SKM-1 (cell line): Measurements from ENCODE around the gene CYP1A2.

Experiments used
- DNase-seq: peaks from one replicate; lab custom pipeline; 2025; ENCODE audit not compliant: unreplicated experiment; lab: John Stamatoyannopoulos, UW

CYP1A2 gene

DNA sequence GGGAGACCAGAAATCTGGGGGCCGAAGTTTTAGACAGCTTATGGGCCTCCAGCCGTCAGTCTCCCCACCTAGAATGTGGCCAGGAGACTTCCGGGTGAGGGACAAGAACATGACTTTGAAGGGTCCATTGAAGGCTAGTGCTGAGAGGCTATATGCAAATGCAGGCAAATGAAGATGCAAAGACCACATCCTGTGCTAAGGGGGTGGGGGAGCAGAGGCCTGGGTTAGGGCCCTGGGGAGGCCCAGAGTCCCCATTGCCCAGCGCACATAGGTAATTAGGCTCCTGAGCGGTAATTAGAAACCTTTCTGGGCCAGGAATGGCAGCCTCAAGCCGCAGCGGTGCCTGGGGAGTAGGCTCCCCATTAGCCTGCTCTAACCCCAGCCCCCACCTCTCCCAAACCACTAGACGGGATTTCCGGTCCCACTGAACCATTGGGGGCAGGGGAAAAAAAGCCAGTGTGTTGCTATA is 40.1 kb downstream of the CYP1A2 start:
- DNase-seq, result no peak

DNA sequence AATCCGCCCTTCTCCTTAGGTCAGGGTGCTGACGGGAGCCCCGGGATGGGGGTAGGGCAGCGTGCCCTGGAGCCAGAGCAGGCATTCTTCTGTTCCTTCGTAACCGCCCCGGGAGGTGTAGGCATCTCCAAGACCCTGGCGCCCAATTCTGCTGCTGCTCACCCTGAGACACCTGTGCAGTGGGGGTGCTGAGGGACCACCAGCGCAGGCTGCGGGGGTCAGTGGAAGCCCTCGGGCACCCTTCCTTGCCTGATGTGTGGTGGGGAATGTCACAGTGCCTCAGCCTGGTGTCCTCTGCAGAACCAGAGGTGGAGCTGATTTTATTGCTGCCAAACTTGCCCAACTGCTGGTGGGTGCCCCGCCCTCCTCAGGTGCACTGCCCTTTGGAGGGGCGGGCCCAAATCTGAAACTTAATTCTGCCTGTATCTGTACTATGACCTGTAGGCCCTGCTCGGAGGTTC is 40.6 kb downstream of the CYP1A2 start:
- DNase-seq, result no peak

DNA sequence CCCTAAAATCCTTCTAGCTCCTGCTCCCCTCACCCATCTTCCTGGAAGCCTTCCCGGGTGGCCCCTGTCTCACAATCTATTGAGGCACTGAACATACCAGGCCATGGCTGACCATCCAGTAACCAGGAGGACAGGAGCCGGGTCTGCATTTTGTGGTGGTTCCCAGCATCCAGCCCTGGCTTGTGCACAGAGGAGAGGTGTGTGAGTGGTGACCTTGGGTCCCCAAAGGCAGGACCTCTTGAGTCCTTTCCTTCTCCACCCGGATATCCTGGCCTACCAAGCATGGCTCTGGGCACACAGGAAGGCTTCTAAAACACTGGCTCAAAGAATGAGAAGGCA is 41.1 kb downstream of the CYP1A2 start:
- DNase-seq, result no peak

DNA sequence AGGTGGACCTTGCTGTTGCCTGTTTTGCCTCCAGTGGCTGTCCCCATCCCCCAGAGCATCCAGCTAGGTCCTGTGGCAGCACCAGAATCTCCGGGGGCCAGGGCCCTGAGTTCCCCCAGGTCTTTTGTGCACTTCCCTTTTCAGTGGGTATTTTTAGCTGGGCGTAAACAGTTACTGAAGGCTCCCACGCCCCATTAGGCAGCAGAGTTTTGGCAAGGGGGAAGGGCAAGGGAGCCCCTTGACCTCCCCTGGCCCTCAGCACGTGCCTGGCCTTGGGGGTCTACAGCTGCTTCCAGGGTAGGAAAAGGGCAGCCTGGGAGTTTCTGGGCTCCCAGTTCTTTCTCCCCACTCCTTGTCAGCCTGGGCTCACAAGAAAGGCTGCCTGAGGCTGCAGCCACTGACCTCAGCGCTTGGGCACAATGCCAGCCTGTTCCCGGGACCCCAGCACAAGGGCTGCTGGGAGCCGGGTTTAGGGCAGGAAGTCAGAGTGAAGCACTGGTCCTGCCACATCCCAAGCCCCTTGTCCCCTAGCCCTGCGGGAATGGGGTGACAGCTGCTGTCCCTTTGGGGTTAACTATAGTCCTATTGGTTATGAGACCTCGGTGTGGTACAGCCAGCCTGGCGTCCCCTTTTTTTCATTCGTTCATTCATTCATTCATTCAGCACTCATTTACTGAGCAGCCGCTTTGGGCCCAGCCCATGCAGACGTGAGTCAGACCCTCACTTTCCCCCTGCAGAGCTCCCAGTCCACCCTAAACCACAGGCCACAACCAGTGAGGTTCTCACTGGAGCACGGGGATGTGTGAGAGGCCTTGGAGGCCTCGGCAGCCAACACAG is 41.7 kb downstream of the CYP1A2 start:
- peak; percentile 56 for DNase-seq

DNA sequence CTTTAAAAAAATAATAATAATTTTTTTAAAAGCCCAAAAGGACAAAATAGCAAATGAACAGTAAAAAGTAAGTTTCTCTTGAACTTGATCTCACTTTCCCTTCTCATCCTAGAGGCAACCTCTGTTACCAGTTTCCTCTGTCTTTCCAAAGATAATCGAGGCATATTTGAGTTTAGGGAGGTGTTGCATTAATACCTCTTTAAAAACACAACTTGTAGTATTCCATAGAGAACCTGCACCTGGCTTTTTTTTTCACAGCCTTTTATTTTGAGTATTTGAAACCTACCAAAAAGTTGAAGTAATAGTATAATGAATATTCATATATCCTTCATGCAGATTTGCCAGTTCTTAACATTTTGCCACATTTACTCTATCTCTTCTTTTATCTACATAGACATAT is 42.4 kb downstream of the CYP1A2 start:
- no peak for DNase-seq

DNA sequence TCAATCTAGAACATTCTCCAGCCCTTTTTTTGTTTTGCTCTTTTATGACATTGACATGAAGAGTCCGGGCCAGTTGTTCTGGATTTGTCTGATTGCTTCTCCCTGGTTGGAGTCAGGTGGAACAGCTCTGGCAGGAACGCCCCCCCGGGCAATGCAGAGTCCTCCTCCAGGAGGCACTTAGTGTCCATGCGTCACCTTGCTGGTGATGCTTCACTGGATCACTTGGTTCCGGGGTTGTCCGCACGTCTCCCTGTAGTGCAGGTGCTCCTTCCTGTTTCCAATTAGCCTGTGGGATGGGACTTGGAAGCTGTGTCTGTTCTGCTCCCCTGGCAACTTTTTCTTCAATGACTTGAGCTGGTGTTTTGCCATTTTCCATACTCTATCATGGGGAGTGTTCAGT is 43.0 kb downstream of the CYP1A2 start:
- DNase-seq, result no peak

DNA sequence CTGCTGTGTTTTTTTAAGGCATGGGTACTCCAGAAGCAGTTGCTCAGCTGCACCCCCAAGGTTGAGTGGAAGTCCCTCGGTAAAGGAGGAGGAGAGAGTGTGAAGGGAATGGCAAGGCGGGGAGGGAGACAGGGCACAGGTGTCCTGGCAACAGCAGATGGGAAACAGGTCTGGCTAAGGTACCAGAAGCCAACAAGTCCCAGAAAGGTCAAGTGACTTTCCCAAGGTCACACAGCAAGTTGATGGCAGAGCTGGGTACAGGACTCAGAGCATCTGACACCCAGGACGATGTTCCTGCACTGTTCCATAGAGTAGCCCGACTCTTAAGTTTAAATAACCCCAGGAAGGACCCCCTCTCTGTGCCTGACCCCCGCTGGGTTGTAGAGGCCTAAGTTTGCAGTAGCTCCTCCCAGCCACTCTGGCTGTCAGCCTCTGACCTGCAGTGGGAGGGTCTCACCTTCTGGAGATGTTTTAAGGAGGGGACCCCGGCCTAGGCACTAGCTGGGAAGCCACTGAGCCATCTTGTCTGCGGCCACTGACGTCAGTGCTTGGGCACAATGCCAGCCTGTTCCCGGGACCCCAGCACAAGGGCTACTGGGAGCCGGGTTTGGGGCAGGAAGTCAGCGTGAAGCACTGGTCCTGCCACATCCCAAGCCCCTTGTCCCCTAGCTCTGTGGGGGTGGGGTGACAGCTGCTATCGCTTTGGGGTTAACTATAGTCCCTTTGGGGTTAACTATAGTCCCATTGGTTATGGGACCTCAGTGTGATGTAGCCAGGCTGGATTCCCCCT is 43.8 kb downstream of the CYP1A2 start:
- no peak for DNase-seq

DNA sequence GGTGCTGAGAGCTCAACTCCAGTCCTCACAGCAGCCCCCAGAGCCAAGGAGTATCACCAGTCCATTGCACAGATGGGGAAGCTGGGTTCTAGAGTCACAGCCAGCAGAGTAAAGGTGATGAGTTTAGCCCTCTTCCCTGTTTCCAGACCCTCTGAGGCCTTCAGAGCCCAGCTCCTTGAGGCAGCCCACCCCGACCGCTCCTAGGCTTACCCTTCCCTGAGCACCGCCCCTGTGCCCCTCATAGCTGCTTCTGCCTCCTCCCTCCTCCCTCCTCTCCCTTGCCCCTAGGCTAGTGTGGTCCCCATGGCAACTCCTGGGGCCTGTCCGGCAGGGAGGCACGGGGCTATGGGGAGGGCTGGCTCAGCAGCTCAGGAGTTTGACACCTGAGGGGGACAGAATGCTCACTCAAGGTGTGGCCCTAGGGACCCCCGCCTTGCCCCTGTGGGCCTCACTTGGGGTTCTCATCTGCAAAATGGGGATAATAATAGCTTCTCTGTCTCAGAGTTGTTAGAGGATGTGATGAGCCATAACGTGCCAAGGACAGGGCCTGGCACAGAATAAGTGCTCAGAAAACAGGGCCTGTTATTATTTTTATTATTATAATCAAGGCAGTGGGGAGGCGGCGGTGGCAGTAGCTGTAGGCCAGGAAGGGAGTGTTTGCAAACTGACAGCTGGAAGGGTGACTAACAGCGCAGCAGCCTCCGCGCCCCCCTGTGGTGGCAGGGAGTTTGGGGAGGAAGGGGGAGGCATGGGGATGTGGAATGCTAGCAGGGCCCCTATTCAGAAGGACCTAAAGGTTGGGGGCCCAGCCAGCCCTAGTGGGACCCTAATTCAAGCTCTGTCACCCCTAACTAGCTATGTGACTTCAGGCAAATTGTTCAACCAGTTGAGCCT is 44.7 kb downstream of the CYP1A2 start:
- DNase-seq, result no peak

DNA sequence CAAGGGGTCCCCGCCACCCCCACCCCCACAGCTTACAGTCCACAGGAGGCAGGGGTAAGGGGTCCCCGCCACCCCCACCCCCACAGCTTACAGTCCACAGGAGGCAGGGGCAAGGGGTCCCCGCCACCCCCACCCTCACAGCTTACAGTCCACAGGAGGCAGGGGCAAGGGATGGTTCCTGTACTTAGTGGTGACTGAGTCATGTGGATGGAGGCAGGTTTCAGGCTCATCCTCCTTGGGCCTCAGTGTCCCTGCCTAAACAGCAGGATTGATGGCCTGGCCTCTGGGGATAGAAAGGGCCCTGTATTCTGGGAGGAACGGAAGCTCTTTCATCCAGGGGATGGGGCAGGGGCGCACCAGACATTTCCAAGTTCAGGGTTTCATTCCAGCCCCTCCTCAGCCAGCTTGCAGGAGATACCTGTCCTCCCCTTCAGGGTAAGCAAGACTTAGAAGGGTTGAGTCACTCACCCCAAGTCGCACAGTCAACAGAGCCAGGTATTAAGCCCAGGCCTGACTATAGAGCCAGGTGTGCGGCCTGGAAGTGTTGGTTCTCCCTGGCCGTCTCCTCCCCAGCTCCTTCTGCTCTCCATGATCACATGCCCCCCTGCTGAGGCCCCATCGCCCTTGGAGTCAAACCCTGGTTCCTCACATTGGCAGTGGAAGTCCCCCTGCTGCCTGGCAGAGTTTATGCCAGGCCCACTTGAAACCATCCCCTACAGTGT is 45.8 kb downstream of the CYP1A2 start:
- no peak for DNase-seq

DNA sequence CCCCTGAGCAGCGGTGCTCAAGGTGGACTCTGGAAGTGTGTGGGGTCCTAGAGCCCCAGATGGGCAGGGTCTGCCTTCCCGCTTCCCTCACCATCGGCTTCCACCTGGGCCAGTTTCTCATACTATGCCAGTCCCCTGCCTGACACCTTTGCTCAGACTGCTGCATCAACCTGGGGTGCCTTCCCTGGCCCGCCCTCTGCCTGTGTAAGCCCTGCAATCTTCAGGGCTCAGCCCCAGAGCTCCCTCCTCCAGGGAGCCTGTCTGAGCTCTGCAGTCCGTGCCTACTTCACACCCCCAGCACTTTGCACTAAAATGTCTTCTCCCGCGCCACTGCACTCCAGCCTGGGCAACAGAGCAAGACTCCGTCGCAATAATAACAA is 46.3 kb downstream of the CYP1A2 start:
- DNase-seq, result no peak

DNA sequence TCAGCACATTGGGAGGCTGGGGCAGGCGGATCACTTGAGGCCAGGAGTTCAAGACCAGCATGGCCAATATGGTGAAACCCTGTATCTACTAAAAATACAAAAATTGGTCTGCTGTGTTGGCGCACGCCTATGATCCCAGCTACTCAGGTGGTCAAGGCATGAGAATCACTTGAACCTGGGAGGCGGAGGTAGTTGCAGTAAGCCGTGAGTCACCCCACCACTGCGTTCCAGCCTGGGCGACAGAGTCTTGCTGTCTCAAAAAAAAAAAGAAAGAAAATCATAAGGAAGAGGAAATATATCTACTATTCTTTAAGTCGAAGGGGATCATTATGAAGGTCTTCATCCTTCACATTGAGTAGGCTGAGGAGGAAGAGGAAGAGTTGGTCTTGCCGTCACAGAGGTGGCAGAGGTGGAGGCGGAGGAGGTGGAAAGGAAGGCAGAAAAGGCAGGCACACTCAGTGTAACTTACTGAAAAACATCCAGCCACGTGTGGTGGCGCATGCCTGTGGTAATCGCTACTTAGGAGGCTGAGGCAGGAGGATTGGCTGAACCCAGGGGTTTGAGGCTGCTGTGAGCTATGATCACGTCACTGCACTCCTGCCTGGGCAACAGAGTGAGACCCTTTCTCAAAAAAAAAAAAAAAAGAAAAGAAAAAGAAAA is 47.5 kb downstream of the CYP1A2 start:
- DNase-seq, result no peak

DNA sequence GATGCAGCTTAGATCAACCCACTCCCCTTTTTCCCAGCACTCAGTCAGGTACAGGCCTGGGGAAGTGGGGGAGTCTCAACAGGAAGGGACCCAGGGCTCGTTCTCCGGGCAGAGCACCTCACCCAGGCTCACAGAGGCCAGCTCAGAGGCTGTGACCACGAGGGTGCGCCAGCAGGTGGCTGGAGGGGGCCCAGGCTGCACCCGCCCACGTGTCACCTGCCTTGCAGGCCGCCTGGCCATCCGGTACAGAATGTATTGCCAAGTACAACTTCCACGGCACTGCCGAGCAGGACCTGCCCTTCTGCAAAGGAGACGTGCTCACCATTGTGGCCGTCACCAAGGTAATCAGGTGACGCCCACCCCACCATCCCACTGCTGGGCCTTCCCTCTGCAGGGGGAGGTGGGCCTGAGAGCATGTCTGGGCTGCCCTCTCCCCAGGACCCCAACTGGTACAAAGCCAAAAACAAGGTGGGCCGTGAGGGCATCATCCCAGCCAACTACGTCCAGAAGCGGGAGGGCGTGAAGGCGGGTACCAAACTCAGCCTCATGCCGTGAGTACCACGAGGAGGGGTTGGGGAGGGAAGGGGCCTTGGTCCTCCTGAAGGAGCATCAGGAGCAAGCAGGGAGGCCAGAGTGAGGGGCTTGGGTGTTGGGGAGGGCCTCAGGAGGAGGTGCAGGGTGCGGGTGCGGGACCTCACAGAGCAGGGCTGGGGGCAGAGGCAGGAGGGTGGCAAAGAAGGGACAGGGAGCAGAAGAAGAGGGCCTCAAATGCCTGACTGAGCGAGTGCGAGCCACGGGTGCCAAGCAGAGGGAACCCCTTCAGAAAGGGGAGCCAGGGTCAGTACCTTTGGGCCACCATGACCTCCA is 50.0 kb downstream of the CYP1A2 start:
- DNase-seq, result no peak

DNA sequence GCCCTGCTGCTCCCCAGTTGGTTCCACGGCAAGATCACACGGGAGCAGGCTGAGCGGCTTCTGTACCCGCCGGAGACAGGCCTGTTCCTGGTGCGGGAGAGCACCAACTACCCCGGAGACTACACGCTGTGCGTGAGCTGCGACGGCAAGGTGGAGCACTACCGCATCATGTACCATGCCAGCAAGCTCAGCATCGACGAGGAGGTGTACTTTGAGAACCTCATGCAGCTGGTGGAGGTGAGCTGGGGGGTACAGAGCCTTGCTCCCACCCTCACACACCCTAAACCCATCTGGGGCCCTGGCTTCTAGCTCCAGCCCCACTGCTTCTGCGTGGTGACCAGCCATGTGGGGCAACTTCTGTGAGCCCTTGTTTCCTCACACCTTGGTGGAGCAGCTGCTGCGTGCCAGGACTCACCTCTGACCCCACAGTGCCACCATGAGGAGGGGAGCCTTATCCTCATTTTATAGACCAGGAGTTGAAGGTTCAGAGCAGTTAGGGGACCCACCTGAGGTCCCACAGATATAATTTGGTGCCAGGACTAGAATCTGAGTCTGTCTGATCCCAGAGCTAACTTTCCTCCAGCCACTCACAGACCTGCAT is 50.7 kb downstream of the CYP1A2 start:
- DNase-seq, result no peak

DNA sequence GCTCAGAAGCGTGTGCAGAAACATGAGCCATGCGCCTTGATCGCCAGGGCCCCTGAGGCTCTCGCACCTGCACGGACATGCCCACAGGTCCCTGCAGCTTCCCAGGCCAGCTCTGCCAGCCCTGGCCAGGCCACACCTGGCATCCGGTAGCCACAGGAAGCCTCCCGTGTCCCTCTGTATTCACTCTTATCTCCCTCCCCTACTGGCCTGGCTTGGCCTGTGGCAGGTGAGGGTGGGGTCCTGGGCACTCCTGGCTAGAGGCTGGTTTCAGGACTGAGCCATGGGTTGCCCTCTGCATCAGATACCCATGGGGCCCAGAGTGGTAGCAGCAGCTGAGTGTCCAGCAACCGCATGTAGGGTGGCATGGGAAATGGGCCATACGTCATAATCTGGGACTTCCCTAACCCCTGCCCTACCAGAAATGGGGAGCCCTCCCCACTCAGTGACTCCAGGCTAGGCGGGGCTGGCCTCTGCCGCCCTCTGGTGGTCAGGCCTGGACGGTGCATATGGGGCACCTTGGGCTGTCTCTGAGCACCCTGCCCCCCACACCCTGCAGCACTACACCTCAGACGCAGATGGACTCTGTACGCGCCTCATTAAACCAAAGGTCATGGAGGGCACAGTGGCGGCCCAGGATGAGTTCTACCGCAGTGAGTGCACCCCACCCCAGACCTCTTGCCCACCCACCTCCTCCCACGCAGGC is 51.4 kb downstream of the CYP1A2 start:
- peak; percentile 86 for DNase-seq

DNA sequence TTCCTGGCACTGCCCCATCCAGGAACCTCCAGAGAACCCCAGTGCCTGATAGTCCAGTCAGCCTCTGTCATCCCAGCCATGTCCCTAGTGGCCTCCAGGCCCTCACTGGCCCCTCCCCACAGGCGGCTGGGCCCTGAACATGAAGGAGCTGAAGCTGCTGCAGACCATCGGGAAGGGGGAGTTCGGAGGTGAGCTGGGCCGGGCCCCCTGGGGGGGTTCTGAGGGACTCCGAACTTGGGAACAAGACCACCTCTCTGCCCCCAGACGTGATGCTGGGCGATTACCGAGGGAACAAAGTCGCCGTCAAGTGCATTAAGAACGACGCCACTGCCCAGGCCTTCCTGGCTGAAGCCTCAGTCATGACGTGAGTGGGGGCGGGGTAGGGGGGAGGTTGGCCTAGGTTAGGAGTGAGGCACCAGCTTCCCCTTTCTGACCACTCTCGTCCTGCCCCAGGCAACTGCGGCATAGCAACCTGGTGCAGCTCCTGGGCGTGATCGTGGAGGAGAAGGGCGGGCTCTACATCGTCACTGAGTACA is 52.0 kb downstream of the CYP1A2 start:
- DNase-seq, result peak; percentile 55

DNA sequence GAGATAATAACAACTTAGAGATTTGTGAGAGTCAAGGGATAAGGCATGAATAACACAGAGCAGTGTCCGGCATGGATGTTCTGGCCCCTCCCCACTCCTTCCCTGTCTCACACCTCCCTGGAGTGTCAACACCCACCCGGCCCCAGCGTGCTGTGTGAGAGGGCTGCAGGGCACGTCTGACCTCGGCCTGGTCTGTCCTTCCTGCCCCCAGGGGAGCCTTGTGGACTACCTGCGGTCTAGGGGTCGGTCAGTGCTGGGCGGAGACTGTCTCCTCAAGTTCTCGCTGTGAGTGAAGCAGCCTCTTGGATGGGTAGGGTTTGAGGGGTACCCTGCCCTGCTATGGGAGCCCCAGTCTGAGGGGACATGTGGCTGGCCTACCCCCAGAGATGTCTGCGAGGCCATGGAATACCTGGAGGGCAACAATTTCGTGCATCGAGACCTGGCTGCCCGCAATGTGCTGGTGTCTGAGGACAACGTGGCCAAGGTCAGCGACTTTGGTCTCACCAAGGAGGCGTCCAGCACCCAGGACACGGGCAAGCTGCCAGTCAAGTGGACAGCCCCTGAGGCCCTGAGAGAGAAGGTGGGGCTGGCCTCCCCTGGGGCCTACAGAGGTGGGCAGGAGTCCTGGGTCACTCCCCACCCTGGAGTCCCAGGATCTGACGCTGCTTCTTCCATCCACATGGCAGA is 52.8 kb downstream of the CYP1A2 start:
- no peak for DNase-seq

DNA sequence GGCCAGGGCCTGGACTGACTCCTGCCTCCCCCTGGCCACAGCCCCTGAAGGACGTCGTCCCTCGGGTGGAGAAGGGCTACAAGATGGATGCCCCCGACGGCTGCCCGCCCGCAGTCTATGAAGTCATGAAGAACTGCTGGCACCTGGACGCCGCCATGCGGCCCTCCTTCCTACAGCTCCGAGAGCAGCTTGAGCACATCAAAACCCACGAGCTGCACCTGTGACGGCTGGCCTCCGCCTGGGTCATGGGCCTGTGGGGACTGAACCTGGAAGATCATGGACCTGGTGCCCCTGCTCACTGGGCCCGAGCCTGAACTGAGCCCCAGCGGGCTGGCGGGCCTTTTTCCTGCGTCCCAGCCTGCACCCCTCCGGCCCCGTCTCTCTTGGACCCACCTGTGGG is 53.6 kb downstream of the CYP1A2 start:
- DNase-seq, result no peak
